Stimulated activated CD4-positive, alpha-beta T cell treated with anti-CD3 and anti-CD28 coated beads, Interleukin-4, amount 100 ng/mL, for 24 hours (primary cell): ENCODE data around the gene TRMT10B.
"Not testable (repeated sequence)": the region's sequence is repeated elsewhere in the genome, so short reads cannot be mapped to it uniquely, and the experiment has no call there.

Experiments used
- DNase-seq: peaks from one replicate; pipeline ENCODE4 v3.0.0-alpha.2; 2020

TRMT10B gene

DNA sequence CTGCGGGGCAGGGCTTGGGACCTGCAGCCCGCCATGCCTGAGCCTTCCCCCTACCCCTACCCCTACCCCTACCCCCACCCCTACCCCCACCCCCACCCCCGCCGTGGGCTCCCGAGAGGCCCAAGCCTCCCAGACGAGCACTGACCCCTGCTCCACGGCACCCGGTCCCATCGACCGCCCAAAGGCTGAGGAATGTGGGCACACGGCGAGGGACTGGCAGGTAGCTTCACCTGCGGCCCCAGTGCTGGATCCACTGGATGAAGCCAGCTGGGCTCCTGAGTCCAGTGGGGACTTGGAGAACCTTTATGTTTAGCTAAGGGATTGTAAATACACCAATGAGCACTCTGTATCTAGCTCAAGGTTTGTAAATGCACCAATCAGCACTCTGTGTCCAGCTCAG is 1.5 kb upstream of the TRMT10B start:
- not testable (repeated sequence) for DNase-seq

DNA sequence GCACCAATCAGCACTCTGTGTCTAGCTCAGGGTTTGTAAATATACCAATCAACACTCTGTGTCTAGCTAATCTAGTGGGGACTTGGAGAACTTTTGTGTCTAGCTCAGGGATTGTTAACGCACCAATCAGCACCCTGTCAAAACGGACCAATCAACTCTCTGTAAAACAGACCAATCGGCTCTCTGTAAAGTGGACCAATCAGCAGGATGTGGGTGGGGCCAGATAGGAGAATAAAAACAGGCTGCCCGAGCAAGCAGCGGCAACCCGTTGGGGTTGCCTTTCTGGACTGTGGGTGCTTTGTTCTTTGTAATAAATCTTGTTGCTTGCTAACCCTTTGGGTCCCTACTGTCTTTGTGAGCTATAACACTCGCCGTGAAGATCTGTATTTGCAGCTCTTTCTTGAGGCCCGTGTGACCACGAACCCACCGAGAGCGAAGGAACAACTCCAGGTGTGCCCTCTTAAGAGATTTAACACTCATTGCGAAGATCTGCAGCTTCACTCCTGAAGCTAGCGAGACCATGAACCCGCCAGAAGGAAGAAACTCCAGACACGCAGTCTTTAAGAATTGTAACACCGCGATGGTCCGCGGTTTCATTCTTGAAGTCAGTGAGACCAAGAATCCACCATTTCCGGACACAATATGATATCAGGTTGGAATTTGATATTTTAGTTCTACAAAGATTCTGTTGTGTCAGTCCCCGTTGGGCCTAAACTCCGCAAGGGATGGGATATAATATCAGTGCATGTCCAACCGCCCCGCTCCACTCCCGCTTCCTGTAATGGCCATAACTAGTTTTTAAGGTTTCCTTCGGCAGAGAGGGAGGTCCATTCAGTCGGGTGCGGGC is 740 bp upstream of the TRMT10B start:
- no peak for DNase-seq

DNA sequence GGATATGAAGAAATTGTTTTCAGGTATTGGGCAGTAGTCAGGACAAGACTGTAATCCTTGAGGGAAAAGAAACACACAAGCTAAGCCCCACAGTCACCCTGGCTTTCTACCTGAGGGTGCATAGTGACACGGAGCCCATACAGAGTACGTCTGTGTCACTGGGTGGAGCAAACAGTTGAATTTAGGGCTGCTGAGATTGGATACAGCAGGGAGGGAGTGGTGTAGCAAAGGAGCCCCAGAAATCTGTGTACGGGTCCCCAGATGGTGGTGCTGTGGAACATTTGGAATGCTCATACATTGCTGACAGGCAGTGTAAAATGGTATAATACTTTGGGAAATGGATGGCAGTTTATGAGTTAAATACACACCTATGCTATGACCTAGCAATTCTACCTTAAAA is 5.1 kb downstream of the TRMT10B start:
- no peak for DNase-seq

DNA sequence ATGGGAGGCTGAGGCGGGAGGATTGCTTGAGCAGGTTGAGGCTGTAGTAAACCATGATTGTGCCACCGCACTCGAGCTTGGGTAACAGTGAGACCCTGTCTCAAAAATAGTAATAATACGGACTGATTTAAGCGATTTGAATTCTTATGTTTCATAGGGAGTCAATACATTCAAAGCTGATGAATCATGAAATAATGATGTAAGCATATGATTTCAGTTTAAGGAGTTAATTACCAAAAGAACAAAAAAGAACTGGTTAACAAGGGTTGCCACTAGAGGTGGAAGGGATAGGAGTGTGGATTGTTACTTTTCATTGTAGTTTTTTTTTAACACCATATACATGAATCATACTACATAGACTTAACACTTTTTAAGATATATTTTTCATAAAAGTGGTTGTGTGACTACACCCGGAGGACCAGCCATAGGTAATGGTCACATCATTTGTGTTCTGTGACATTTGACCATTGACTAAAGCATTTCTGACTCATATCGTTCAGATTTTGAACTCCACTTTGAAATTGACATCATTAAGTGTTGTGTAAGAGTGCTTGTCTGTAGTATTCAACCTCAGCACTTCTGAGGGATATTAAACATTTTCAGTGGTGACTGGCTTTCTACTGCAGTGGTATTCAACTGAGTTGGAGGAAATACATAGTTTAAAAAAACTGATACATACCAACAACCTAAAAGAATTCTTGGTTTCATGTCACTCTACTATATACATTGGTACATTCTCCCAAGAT is 7.0 kb downstream of the TRMT10B start:
- DNase-seq, result no peak

DNA sequence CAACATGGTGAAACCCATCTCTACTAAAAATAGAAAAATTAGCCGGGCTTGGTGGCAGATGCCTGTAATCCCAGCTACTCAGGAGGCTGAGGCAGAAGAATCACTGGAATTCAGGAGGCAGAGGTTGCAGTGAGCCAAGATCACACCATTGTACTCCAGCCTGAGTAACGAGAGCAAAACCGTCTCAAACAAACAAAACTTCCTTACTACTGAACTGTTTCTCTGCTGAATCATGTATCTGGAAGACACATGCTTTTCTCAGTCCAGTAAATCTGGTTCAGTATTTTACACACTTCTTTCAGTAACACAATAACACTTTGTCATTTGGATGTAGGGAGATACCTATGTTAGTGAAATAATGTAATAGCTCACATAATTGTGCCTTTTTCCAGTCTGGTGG is 7.9 kb downstream of the TRMT10B start:
- DNase-seq, result no peak

DNA sequence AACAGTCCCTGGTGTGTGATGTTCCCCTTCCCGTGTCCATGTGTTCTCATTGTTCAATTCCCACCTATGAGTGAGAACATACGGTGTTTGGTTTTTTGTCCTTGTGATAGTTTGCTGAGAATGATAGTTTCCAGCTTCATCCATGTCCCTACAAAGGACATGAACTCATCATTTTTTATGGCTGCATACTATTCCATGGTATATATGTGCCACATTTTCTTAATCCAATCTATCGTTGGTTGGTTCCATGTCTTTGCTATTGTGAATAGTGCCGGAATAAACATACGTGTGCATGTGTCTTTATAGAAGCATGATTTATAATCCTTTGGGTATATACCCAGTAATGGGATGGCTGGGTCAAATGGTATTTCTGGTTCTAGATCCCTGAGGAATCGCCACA is 11.7 kb downstream of the TRMT10B start:
- not testable (repeated sequence) for DNase-seq

DNA sequence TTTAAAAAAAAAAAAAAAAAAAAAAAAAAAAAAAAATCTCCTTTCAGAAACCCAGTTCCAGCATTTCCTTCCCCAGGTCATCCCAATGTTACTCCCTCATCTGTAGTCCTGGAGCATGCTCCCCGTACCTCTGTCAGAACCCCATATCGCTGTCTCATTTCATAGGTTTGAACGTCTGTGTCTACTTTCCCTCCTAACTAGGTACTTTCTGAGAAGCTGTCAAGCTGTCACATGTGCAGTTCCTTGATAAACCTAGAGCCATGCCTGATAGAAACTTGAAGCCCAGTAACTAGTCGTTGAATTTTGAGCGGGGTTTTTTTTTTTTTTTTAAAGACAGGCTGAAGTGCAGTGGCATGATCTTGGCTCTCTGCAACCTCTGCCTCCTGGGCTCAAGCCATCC is 15.7 kb downstream of the TRMT10B start:
- no peak for DNase-seq

DNA sequence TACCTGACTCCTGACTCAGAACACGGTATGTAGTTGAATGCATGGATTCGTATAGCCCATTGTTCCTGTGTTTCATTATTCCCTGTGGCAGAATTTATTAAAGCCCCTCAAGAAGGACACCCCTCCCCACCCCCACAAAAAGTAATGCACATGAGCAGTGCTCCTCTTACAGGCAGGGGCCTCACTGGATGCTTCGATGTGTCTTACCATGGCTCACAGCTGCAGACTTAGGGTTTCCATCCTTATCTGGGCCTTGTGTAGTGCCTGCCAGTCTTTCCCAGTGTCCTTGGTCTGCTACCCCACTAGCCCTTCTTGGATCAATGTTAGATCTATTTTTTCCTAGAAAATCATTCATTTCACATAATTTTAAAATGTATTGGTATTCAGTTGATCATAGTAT is 16.4 kb downstream of the TRMT10B start:
- no peak for DNase-seq

DNA sequence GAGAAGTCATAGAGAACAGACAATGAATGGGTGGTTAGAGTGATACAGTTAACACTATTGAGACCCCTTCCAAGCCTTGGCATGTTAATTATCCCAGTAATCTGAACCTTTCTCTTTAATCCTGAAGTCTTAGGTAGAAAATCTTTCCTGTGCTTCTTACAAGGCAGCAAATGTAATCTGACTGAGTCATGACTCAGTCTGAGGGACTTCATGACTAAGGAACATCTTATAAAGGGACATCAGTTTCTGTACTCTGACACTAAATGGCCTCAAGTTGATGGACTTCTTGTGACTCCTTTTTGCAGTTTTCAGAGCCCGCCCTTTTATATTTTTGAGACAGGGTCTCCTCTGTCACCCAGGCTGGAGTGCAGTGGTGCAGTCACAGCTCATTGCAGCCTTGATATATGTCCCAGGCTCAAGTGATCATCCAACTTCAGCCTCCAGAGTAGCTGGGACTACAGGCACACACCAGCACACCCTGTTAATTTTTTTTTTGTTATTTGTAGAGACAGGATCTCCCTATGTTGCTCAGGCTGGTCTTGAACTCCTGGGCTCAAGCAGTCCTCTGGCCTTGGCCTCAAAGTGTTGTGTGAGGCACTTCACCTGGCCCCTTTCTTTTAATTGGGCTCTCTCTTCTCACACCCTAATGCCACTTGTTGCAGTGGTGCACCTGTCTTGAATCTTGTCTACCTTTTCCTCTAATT is 21.8 kb downstream of the TRMT10B start:
- no peak for DNase-seq

DNA sequence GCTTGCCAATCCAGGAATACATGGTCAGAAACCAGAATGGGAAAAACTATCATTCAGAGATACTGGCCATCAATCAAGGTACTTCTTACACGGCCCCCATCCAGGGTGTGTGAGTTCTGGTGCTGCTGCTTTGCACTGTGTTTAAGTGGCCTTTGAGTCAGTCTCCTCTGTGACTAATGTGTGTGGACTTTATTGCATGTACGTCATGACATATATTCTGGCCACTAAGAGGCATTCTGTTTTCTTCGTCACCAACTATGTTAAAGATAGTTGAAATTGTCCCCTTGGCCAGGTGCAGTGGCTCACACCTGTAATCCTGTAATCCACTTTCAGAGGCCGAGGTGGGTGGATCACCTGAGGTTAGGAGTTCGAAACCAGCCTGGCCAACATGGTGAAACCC is 22.7 kb downstream of the TRMT10B start:
- no peak for DNase-seq

DNA sequence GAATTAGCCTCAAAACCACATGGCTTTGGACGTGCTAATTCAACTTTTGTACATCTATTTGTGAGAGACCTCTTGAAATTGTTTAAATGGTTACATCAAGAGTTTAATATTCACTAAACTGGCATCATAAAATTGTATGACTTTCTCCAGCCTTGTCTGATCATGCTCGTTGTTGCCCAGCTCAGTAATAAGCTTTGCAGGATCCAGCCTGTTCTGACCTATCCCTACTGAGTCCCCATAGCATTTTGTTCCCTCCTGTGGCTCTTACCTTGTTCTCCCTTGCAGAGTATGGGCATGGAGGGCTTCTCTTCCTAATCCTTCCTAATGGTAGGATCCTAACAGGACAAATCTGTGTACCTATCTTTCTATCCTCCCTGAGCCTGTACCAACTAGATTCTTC is 24.9 kb downstream of the TRMT10B start:
- DNase-seq, result no peak

DNA sequence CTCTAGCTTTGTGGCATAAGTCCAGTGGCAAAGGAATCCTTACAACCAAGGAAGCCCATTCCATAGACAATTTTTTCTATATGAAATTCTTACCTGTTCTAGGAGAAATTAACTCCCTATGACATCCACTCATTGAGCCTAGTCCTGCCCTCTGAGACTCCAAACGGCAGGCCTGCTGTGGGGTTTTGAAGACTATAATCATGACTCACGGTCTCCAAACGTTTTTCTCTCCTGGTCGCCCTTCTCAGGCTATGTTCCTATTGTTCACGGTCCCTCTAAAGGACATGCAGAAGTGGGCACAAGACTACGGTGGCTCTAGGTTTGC is 30.6 kb downstream of the TRMT10B start:
- peak; percentile 11 for DNase-seq

DNA sequence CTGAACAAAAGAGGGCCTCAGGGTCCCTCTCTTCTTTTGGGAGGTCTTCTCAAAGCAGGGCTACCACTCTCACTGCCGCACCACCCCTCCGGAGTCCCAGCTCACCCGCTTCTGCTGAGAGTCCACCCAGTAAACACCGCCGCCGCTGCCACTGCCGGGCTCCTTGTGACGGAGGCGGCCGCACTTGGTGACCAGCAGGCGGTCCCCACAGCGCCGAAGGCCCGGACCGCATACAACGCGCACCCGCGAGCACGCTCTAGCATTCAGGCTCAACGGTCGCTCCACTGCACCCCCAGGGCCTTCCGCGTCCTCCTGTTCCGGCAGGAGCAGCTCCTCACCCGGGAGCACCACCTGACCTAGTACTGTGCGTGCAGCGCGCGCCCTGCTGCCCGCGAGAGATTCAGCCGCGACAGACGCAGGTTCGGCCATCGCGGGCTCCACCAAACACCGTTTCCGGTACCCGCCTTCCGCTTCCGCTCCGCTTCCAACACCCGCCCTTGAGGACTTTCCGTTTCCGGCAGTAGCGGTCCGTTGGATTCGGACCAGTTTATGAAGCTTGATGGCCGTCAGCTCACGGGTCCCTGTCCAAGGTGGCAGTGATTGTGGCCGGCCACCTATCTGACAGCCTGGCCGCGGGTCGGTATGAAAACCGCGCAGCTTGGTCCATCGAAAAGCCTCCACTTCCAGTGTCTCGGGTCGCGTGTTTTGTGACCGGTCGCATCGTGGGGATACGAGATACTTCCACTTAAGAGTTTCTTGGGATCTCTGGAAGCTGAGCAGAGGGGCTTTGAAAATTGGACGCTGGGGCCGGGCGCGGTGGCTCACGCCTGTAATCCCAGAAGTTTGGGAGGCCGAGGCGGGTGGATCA is 31.2 kb downstream of the TRMT10B start, which contains the start of gene EXOSC3:
Gene EXOSC3 (minus strand): TSS at position 449 of the 868 bp plus-strand sequence. CDS start 20 bp downstream, at position 429.
- peak; percentile 89 for DNase-seq

DNA sequence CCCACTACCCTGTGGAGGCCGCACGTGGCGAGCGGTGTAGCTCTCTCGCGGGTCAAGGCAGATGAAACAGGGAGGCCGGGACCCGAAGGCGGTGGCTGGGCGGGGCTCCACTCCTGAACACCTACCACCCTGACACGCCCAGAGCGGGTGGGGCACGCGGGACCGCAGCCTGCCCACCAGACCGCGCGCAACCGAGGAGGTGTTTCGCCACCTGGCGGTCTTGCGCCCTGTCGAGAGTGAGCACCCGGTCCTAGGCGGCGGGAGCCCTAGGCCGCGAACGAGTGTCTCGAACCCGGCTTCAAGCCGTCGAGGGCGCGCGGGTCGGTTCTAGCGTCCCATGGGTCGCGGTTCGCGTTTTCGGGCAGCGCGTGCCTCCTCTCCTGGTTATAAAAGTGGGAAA is 33.5 kb downstream of the TRMT10B start:
- no peak for DNase-seq

DNA sequence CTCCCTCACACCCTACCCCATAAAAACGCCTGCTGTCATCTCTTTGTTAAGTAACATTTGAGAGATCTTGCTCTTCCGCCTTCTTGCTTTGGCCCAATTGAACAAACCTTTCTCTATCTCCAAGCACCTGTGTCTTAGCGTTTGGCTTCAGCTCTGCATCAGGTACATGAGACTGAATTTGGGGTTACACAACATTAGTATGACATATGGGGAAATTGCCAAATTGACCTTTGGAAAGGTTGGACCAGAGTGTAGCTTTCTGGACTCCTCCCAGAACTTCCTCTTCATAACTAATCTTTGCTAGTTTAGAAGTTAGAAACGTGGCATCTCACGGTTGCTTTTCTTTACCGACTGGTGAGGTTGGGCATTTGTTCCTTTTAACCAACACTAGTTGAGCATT is 34.7 kb downstream of the TRMT10B start:
- DNase-seq, result no peak

DNA sequence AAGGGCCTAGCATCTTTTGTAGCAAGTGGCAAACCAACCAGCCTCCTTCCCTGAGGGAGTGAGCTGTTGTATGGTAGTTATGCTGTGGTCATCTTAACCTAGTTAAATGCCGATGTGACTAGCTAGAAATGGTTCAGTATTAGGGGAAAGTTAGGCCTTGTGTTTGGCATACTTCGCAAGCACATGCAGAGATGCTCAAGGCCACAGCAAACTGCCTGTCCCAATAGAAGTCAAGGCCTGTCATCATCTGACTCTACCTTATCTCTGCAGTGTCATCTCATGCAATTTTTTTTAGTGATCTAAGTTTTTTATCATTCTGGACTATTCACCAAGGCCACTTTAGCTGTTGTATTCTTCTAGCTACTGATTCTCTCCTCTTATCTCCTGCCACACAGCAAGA is 36.5 kb downstream of the TRMT10B start:
- no peak for DNase-seq

DNA sequence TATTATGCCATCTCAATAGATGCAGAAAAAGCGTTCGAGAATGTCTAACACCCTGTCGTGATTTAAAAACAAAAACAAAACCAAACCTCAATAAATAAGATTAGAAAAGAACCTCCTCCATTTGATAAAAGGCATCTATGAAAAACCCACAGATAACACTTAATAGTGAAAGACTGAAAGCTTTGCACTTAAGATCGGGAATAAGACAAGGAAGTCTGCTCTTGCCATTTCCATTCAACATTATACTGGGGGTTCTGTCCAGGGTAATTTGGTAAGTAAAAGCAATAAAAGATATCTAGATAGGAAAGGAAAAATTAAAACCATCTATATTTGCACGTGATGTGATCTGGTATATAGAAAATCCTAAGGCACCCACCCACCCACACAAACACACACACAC is 38.5 kb downstream of the TRMT10B start:
- DNase-seq, result no peak

DNA sequence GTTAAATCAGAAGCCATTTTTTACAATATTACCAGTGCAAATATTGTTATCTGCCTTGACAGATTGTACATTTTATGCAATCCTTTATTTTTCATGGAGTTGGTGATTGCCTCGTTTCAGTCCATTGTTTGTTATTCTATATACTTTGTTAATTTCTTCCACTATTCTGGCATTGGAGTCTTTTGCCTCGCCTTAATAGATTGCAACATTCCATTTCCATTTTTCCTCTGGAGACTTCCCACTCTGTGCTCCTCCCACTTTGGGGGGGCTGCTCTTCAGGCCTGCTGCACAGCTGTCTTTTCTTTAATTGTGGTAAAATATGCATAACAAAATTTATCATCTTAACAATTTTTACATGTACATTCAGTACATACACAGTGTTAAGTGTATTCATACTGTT is 42.6 kb downstream of the TRMT10B start:
- no peak for DNase-seq

DNA sequence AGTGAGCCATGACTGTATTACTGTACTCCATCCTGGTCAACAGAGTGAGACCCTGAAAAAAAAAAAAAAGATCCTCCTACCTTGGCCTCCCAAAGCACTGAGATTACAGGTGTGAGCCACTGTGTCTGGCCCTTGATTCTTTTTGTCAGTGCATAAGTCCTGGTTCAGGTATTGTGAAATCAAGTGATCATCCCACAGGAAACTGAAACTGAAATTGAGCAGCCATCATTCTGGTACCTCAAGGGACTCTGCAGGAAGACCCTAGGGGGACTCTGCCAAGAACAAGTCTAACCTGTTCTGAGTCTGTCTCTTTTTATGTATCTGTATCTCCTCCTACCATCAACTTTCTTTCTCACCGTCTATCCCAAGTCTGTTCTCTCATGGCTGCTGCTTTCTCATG is 45.1 kb downstream of the TRMT10B start:
- DNase-seq, result no peak

DNA sequence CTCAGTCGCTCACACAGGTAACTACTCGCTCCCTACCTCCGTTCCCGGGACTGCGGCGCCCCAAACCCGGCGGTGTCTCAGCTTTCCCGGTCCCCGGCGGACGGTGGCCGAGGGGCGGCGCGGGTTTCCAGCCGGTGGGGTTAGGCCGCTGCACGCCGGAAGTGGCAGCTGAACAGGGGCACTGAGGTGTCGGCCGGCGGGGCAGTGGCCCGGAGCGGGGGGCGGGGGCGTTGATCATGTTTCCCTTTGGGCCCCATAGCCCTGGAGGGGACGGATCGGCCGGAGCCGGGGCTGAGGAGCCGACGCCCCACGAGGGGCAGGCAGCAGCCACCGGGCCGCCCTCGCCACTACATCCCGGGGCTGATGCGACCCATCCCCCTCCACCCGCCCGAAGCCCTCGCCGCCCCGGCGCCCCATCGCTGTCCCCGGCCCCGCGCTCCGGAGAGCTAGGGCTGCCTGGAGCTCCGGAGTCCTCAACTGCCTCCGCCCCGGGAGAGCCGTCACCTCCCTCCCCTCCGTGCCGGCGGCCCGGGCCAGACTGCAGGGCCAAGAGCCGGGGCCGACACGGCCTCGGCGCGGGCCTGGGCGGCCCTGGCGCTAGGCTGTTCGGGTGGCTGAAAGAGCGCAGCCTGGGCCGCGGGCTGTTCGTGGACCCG is 47.2 kb downstream of the TRMT10B start, which contains the start of gene DCAF10:
Gene DCAF10 (plus strand): TSS at position 167 of the 656 bp plus-strand sequence. CDS start 70 bp downstream, at position 237.
- peak; percentile 90 for DNase-seq

DNA sequence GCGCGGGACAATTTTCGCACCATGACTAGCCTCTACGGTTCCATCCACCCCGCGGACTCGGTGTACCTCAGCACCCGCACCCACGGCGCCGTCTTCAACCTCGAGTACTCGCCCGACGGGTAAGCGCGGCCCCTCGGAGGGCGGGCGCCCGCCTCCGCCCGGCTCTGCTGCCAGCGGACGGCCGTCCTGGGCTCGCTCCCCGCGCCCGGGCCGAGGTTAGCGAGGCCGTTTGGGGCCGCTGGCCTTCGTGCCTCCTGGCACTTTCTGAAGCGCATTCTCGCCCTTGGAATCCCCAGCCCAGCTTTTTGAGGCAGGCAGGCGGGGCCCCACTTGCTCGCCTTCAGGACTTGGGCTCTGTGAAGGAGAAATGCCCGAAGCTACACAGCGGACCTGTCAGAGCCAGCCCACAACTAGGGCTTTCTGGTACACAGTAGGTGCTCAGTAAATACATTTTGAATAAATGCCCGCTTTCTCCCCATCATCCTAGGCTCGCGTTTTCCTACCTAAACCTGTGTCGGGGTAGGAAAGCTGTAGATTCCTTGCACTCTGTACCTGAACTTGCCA is 47.8 kb downstream of the TRMT10B start:
- peak; percentile 41 for DNase-seq
